ENCODE data around the gene USP25.
"Not testable (repeated sequence)": the region's sequence is repeated elsewhere in the genome, so short reads cannot be mapped to it uniquely, and the experiment has no call there.

Gene USP25

GRCh38 chr21:15732290-15732995, 2.7 kb downstream of the USP25 start:
- DNase-seq: no peak

GRCh38 chr21:15732996-15733329, 3.2 kb downstream of the USP25 start:
- no peak for DNase-seq

- DNase-seq: no peak
Measured at GRCh38 chr21:15735409-15735808, 5.6 kb downstream of the USP25 start.

GRCh38 chr21:15735931-15736330, 6.1 kb downstream of the USP25 start:
- DNase-seq: not testable (repeated sequence)

- not testable (repeated sequence) for DNase-seq
Measured at GRCh38 chr21:15738779-15739178, 9.0 kb downstream of the USP25 start.

- no peak for DNase-seq
Measured at GRCh38 chr21:15740383-15740782, 10.6 kb downstream of the USP25 start.

GRCh38 chr21:15741510-15741909, 11.7 kb downstream of the USP25 start:
- DNase-seq: no peak

GRCh38 chr21:15742052-15742670, 12.4 kb downstream of the USP25 start:
- DNase-seq: no peak

- DNase-seq: no peak
Measured at GRCh38 chr21:15742694-15743093, 12.9 kb downstream of the USP25 start.

- DNase-seq: no peak
Measured at GRCh38 chr21:15743593-15743992, 13.8 kb downstream of the USP25 start.

GRCh38 chr21:15744926-15745325, 15.1 kb downstream of the USP25 start:
- DNase-seq: no peak

GRCh38 chr21:15748586-15748985, 18.8 kb downstream of the USP25 start:
- no peak for DNase-seq

GRCh38 chr21:15749082-15749860, 19.5 kb downstream of the USP25 start:
- no peak for DNase-seq

- DNase-seq: no peak
Measured at GRCh38 chr21:15749861-15750159, 20.0 kb downstream of the USP25 start.

- no peak for DNase-seq
Measured at GRCh38 chr21:15751037-15751436, 21.3 kb downstream of the USP25 start.

GRCh38 chr21:15751546-15751945, 21.8 kb downstream of the USP25 start:
- DNase-seq: no peak

GRCh38 chr21:15752763-15753407, 23.1 kb downstream of the USP25 start:
- DNase-seq: no peak

- DNase-seq: no peak
Measured at GRCh38 chr21:15753741-15754140, 24.0 kb downstream of the USP25 start.

GRCh38 chr21:15754640-15755039, 24.9 kb downstream of the USP25 start:
- DNase-seq: no peak

- no peak for DNase-seq
Measured at GRCh38 chr21:15755125-15755524, 25.3 kb downstream of the USP25 start.

- DNase-seq: no peak
Measured at GRCh38 chr21:15759469-15759868, 29.7 kb downstream of the USP25 start.

- no peak for DNase-seq
Measured at GRCh38 chr21:15761507-15762100, 31.8 kb downstream of the USP25 start.

GRCh38 chr21:15763359-15763758, 33.6 kb downstream of the USP25 start:
- DNase-seq: no peak
